COLO829 (cell line): ENCODE results near the gene VAV1.
"Not testable (repeated sequence)": the region's sequence is repeated elsewhere in the genome, so short reads cannot be mapped to it uniquely, and the experiment has no call there.

Experiments used
- DNase-seq: peaks from one replicate; pipeline ENCODE4 v3.0.0; 2012; ENCODE audit warnings: low spot score

VAV1 gene

GRCh38 chr19:6790194-6791128 lies 18.0 kb downstream of the VAV1 start:
- no peak for DNase-seq

DNA sequence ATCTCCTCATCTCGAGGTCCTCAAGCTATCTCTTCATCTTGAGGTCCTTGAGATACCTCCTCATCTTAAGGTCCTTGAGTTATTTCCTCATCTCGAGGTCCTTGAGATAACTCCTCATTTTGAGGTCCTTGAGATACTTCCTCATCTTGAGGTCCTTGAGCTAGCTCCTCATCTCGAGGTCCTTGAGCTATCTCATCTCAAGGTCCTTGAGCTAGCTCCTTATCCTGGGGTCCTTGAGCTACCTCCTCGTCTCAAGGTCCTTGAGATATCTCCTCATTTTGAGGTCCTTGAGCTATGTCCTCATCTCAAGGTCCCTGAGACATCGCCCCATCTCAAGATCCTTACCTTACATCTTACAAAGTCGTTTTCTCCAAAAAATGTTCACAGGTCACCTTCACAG lies 18.7 kb downstream of the VAV1 start:
- no peak for DNase-seq

DNA sequence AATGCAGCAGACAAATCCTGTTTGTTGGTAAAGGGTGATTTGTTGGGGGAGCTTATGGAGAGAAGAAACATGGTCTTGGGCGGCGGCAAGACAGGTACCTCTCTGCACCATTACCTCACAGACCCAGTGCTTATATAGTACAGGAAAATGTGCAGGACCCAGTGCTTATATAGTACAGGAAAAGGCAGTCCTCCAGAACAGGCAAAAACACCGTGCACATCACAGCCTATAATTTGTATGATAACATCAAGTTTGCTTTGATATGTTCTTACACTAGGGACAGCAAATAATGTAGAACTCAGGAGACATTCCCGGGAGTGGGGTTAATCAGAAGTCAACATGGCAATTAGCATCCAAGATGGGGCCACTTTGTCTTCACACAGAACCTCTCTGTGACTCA lies 20.9 kb downstream of the VAV1 start:
- DNase-seq: no peak

DNA sequence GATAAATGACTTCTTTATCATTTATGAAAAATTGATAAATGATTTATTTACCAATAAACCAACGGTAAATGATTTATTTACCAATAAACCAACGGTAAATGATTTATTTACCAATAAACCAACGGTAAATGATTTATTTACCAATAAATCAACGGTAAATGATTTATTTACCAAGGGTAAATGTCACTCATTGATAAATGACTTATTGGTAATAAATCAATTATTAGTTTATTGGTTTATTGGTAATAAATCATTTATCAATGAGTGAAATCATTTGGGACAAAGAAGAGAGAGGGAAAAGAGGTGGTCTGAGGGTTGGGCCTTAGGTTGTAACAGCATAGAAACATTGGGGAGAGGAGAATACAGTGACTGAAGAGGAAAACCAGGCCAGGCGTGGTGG lies 21.5 kb downstream of the VAV1 start:
- DNase-seq: no peak

- no peak for DNase-seq
These were observed 22.4 kb downstream of the VAV1 start for GRCh38 chr19:6794686-6795431.

DNA sequence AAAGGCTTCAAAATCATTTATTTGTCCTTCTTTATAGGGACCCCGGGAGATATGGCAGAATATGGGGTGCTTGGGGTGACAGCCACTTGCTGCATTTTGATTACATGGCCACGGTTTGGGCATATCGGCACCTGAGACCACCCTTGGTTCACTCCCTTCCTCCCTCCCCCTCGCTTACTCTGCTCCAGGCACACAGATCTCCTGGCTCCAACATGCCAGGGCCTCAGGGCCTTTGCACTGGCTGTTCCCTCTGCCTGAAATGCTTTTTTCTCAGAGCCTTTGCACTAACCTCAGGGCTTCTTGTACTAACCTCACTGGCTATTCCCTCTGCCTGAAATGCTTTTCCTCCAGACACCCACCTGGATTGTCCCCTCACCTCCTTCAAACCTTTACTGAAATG lies 23.8 kb downstream of the VAV1 start:
- DNase-seq: no peak

DNA sequence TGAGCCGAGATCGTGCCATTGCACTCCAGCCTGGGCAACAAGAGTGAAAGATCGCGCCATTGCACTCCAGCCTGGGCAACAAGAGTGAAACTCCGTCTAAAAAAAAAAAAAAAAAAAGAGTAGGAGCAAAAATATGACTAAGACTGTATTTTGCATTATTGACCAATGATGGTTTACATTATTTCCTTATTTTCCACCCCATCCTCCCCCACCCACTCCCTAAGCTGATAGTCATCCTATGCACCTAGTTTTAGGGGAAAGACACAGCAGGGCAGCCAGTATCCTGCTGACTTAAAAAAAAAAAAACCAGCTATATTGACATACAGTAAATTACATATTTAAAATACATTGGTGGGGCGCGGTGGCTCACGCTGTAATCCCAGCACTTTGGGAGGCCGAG lies 25.1 kb downstream of the VAV1 start:
- no peak for DNase-seq

DNA sequence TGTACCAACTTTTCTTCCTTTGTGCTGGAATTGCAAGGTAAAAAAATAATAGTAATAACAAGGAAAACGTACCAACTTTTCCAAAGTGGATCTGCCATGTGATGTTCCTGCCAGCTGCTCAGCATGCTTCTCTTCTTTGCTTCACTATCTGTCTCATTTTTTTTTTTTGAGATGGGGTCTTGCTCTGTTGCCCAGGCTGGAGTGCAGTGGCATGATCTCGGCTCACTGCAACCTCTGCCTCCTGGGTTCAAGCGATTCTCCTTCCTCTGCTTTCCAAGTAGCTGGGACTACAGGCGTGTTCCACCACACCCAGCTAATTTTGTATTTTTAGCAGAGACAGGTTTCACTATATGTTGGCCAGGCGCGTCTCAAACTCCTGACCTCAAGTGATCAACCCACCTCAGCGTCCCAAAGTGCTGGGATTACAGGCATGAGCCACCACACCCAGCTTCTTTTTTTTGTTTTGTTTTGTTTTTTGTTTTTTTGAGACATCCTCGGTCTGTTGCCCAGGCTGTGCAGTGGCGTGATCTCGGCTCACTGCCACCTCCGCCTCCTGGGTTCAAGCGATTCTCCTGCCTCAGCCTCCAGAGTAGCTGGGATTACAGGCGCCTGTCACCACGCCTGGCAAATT lies 27.8 kb downstream of the VAV1 start:
- DNase-seq: not testable (repeated sequence)

DNA sequence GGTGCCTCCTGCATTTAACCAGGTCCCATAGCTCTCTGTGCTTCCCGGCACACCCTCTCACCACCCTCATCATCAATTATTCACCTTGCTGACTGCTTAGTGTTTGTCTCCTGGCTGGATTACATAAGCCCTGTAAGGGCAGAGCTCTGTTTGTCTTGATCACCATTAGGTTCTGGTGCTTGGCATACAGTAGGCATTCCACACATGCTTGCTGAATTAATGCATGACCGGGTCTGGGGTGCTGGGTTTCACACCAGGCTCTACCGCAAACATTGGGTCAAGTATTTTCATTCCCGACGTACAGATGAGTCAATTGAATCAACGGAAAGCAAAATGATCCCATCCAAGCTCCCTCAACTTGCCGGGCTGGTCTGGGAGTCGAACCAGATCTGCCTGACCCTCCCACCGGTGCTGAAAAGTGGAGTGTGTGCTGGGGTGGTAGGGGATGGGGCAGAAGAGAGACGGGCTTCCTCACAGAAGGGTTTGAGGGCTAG lies 28.5 kb downstream of the VAV1 start:
- no peak for DNase-seq

DNA sequence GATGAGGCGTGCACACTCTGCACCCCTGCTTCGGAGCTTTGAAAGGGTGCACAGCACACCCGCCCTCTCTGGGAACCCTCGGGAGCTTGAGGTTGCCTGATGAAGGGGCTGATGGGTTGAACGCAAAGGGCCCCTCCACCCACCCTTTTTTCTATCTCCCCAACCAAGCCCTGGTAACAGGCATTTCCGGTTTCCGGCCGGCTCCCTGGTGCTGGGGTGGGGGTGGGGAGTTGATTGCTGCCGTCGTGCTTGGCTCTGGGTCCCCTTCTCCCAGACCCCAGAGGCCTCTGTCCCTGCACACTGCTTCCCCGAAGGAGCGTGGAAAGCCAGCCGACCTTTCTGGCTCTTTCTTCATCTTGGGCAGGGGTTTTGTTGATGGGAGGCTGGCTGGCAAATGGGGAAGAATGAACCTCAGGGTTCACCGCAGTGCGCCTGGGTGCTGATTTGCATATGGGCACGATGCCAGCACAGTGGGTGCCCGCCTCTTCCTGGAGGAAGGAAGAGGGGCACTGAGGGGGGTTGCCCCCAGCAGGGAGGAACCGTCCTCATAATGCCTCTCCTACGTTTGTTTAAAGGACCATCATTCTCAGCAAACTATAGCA lies 29.1 kb downstream of the VAV1 start:
- no peak for DNase-seq

DNA sequence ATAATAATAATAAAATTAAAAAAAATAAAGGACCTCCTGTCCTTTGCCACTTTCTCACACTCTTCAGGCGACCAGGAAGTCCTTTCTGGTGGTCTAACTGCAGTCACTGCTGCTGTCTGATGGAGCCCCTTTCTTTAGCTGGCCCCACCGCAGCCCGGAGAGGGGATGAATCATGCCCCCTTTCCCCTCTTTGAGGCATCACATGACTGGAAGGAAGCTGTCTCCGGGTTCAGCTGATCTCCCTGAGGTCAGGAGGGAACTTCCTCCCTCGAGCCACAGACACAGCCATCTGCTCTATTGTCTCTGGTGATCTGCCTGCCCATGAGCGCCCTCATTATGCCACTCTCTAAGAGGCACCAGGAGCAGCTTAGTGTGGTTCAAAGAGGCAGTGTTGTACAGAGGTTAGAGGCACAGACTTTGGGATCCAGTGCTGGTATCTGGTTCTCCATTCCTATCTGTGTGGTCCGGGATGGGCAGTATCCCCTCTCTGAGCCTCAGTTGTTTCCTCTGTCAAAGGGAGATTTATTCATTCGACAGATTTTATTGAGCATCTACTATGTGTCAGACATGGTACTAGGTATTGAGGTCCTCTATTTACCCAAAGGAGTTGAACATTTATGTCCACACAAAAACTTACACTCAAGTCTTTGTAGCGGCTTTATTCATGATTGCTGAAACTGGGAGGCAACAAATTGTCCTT lies 30.0 kb downstream of the VAV1 start:
- no peak for DNase-seq

DNA sequence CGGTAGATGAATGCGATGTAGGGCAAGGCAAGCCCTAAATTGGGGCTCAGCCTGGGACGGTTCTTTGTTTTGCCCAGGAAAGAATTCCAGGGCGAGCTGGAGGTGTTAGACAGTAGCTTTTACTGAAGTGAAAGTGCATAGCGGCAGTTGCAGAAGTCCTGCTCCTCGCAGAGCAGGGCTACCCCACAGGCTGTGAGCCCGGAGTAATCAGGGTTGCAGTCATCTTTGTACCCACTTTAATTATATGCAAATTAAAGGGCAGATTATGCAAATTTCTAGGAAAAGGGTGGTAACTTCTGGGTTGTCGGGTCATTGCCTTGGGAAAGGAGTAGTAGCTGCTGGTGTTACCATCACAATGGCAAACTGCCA lies 30.5 kb downstream of the VAV1 start:
- DNase-seq: no peak

DNA sequence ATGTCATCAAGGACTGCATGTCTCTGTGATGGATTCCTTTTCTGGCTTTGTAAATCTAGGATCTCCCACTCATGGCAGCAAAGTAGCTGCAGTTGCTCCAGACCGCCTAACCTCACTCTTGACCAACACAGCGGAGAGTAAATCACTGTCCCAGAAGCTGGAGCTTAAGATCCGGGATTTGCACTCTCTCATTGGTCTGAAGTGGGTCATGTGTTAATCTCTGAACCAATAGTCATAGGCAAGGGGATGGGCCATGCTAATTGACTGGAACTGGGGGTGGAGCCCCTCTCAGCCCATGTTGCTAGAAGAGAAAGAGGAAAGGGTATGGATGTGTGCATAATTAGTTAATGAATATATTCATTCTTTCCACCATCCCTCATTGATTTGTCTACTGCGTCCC lies 34.0 kb downstream of the VAV1 start:
- no peak for DNase-seq

- no peak for DNase-seq
These were observed 34.8 kb downstream of the VAV1 start for GRCh38 chr19:6807291-6807690.

- DNase-seq: no peak
These were observed 36.0 kb downstream of the VAV1 start for GRCh38 chr19:6808494-6808893.

GRCh38 chr19:6809262-6809661 lies 36.8 kb downstream of the VAV1 start:
- DNase-seq: no peak

DNA sequence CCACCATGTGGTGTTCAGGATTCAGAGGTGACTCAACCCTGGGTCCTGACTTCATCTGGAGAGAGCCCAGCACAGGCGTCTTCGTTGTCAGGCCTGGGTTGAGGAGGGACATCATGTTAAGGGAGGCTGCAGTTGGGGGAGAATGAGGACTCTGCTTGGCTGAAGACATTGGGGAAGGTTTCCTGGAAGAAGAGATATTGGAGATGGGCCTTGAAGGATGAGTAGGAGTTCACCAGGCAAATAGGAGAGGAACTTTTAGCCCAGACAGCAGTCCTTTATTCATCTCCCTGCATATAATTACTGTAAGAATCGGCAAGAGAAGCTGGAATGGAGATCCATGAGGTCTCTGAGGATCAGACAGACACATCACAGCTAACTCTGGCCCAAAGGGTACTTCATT lies 38.9 kb downstream of the VAV1 start:
- DNase-seq: no peak

GRCh38 chr19:6811906-6812305 lies 39.4 kb downstream of the VAV1 start:
- DNase-seq: peak; percentile 73

DNA sequence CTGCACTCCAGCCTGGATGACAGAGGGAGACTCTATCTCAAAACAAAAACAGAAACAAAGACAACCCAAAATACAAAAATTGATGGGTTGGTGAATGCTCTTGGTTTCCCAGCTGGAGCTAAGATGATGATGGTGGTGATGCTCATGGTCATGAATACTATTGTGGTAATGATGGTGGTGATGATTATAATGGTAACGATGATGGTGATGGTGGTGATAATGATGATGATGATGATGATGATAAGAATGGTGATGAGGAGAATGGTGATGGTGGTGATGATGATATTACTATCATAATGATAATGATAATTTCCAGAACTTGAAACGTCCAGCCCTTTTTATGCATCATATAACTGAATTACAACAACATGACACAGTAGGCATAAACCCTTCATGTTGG lies 40.1 kb downstream of the VAV1 start:
- no peak for DNase-seq

DNA sequence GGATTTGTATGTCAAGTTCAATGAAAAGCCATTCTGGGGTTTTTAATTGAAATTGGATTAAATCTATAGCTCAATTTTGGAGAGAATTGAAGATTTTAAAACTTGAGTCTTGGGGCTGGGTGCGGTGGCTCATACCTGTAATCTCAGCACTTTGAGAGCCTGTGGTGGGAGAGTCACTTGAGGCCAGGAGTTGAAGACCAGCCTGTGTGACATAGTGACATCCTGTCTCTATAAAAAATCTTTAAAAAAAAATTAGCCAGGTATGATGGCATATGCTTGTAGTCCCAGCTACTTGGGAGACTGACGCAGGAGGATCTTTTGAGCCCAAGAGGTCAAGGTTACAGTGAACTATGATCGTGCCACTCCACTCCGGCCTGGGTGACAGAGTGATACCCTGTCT lies 41.2 kb downstream of the VAV1 start:
- DNase-seq: no peak

DNA sequence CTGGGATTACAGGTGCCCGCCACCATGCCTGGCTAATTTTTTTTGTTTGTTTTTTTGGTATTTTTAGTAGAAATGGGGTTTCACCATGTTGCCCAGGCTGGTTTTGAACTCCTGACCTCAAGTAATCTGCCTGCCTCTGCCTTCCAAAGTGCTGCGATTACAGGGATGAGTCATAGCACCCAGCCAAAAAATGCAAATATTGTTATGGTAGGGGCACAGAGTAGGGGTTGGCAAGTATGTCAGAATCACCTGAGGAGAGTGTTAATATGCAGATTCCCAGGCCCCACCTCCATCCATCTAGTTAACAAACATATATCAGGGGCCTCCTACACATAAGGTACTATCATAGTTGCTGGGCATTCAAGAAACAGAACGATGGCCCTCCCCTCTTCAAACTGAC lies 44.7 kb downstream of the VAV1 start:
- no peak for DNase-seq

- no peak for DNase-seq
These were observed 45.7 kb downstream of the VAV1 start for GRCh38 chr19:6818246-6818645.
